Measurements from ENCODE around the gene ADGRA1.

The ADGRA1 gene

GRCh38 chr10:133139551-133140065 lies 51.9 kb downstream of the ADGRA1 start:
- TF ChIP-seq CTCF (IDR thresholded peaks at IDR 0.05; ENCODE audit: insufficient read depth, low read depth, low read length, missing control alignments) = no peak
- no peak for DNase-seq (ENCODE audit: low read depth)
- no peak overlapping the region for H3K4me3 ChIP-seq (ENCODE audit: low read length)

- no peak for TF ChIP-seq CTCF (IDR thresholded peaks at IDR 0.05; ENCODE audit: insufficient read depth, low read depth, low read length, missing control alignments)
- H3K4me3 ChIP-seq (ENCODE audit: low read length) = no peak overlapping the region
- DNase-seq (ENCODE audit: low read depth) = no peak
These were observed 52.9 kb downstream of the ADGRA1 start for GRCh38 chr10:133140417-133141143.

GRCh38 chr10:133141144-133141957 lies 53.6 kb downstream of the ADGRA1 start:
- DNase-seq (ENCODE audit: low read depth) = no peak
- TF ChIP-seq CTCF (IDR thresholded peaks at IDR 0.05; ENCODE audit: insufficient read depth, low read depth, low read length, missing control alignments) = no peak
- H3K4me3 ChIP-seq (ENCODE audit: low read length) = no peak overlapping the region

GRCh38 chr10:133141958-133142340 lies 54.2 kb downstream of the ADGRA1 start:
- H3K4me3 ChIP-seq (ENCODE audit: low read length) = no peak overlapping the region
- DNase-seq (ENCODE audit: low read depth) = no peak
- no peak for TF ChIP-seq CTCF (IDR thresholded peaks at IDR 0.05; ENCODE audit: insufficient read depth, low read depth, low read length, missing control alignments)

GRCh38 chr10:133142523-133143199 lies 54.9 kb downstream of the ADGRA1 start:
- no peak for TF ChIP-seq CTCF (IDR thresholded peaks at IDR 0.05; ENCODE audit: insufficient read depth, low read depth, low read length, missing control alignments)
- DNase-seq (ENCODE audit: low read depth) = no peak
- no peak overlapping the region for H3K4me3 ChIP-seq (ENCODE audit: low read length)

- TF ChIP-seq CTCF (IDR thresholded peaks at IDR 0.05; ENCODE audit: insufficient read depth, low read depth, low read length, missing control alignments) = no peak
- no peak overlapping the region for H3K4me3 ChIP-seq (ENCODE audit: low read length)
- no peak for DNase-seq (ENCODE audit: low read depth)
These were observed 55.4 kb downstream of the ADGRA1 start for GRCh38 chr10:133143200-133143533.
